GM12874 (cell line): ENCODE results near the gene CKAP5.

Experiments
- CTCF ChIP-seq: IDR thresholded peaks from 2 replicates; pipeline ENCODE4 v1.5.1; 2011; ENCODE audit warnings: low read depth, mild to moderate bottlenecking, control low read depth, low read length, moderate library complexity; ENCODE audit not compliant: insufficient read depth

The CKAP5 gene

GRCh38 chr11:46705070-46705688 is 140.9 kb downstream of the CKAP5 start:
- TF ChIP-seq CTCF = no peak

GRCh38 chr11:46701078-46701654 is 144.9 kb downstream of the CKAP5 start:
- TF ChIP-seq CTCF = no peak

DNA sequence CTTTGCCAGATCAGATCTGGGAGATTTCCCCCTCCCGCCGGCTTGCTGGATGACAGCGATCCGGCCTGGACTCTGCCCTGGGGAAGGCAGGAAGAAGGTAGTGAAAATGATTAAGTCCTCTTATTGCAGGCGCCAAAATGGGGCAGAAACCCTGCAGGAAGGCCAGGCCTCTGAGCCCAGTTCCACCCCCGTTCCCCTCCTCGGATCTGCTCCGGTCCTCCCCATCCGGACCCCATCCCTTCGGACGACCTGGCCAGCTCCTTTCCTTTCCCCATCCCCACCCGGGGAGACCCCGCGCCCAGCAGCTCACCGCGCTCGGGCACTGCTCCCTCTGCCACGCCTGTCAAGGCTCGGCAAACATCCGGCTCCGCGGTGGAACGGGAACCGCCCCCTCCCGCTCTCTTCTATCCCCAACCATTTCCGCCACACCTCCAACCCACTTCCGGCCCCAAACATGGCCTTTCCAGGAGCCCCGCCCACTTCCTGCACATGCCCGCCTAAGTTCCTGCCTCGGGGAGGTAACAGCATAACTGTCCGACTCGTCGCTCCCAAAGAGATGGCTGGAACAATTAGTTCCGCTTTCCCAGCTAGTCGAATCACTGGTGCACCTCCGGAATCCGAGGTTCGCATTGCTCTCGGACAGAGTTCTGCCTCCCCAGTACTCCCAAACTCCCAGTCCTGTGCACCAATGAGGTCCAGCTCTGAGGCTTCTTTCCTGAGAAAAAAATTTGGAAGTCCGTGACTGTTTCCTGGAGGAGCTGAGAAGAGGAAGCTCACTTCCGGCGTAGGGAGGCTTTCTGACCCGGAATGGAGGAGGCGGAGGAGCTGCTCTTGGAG is 145.6 kb downstream of the CKAP5 start, which contains the start of the genes ARHGAP1 and ZNF408:
Gene ARHGAP1, minus strand, starts transcription at position 379 of the 837 bp plus-strand sequence. CDS start 4,512 bp downstream, outside the sequence.
Gene ZNF408, plus strand, starts transcription at position 791 of the 837 bp plus-strand sequence. Its CDS starts 17 bp downstream, at position 808.
- no peak for TF ChIP-seq CTCF

DNA sequence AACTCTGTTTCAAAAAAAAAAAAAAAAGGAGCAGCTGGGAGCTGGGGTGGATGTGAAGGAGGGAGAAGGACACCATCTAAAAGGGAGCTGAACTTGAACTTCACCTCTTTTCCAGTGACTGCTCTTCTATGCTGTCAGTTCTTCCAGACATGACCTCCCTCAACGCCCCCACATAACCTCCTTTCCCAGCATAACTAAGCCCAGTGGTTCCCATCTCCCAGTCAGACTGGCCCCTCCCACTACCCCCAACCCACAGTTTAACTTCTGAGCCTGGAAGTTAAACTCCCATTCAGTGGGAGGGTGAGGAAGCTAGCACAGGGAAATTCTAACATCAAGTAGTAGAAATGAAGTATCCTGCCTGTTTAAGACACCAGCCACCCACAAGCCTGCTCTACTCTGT is 147.5 kb downstream of the CKAP5 start:
- no peak for TF ChIP-seq CTCF

DNA sequence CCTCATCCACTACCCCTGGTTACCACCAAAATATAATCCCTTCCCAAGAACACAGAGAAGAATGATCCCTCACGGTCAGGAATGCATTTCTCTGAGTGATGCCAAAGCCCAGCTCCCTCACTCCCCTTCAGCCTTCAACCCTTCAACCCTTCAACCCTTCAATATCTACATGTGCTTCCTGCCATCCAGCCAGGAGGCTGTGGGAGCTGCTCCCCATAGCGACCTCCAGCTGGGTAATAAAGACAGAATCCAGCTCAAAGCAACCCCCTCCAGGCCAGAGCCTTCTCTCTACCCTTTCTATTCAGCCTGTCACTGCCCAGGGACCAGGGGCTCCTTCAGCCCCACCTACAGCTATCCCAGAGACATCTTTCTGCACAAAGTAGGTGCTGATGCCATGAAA is 148.4 kb downstream of the CKAP5 start:
- no peak for TF ChIP-seq CTCF

DNA sequence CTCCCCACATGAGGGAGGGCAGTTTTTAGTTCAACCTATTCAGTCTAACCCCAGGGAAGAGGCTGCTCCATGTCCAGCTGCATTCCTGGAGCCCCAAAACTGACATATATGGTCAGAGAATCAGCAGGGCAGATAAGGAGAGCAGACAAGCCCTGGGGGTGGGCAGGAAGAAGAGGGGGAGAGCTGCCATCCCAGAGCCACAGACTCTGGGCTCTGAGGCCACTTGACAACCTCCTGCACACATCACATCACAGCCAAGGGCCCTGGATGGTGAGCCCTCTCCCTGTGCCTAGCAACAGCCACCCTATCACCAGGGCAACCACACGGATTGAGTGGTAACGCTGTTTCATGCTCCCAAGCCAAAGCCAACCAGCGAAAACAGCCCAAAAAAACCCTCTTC is 148.8 kb downstream of the CKAP5 start:
- no peak for TF ChIP-seq CTCF

DNA sequence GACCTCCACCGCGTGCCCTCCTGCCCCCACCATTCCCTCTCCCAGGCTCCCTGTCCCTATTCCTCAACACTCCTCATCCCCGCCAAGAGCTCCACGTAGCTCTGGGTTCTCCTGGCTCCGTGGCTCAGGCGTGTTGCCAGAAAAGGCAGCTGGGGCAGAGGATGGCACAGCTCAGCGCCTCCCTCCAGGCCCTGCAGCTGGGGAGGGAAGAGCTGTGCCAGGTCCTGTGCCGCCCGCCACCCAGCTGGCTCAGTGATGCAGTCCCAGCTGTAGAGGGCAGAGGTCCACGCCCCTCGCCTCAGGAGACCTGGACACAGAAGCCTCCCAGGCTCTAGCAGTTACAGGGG is 149.9 kb downstream of the CKAP5 start:
- no peak for TF ChIP-seq CTCF
